ENCODE measurements around the gene CRYGA.
A peak's percentile ranks its signal among the peaks of the same experiment; 100 is the strongest.
"Not testable (repeated sequence)": the region's sequence is repeated elsewhere in the genome, so short reads cannot be mapped to it uniquely, and the experiment has no call there.

The CRYGA gene

GRCh38 chr2:208164951-208165755, 1.8 kb upstream of the CRYGA start:
- no peak for DNase-seq (ENCODE audit: low spot score)

GRCh38 chr2:208156439-208156838, 7.0 kb downstream of the CRYGA start:
- DNase-seq (ENCODE audit: low spot score): no peak

- DNase-seq (ENCODE audit: low spot score): no peak
Measured at GRCh38 chr2:208153156-208153555, 10.2 kb downstream of the CRYGA start.

- no peak for DNase-seq (ENCODE audit: low spot score)
Measured at GRCh38 chr2:208150956-208151355, 12.4 kb downstream of the CRYGA start.

- no peak for DNase-seq (ENCODE audit: low spot score)
Measured at GRCh38 chr2:208150094-208150493, 13.3 kb downstream of the CRYGA start.

- DNase-seq (ENCODE audit: low spot score): no peak
Measured at GRCh38 chr2:208148803-208149202, 14.6 kb downstream of the CRYGA start.

GRCh38 chr2:208147759-208148158, 15.6 kb downstream of the CRYGA start:
- DNase-seq (ENCODE audit: low spot score): no peak

- DNase-seq (ENCODE audit: low spot score): no peak
Measured at GRCh38 chr2:208147008-208147407, 16.4 kb downstream of the CRYGA start.

GRCh38 chr2:208146006-208146405, 17.4 kb downstream of the CRYGA start, which contains the start of gene CRYGB:
TSS of gene CRYGB (minus strand) at chr2:208146158. CDS start at chr2:208146120, 38 bp downstream.
- no peak for DNase-seq (ENCODE audit: low spot score)

- no peak for DNase-seq (ENCODE audit: low spot score)
Measured at GRCh38 chr2:208142925-208143799, 20.2 kb downstream of the CRYGA start.

- DNase-seq (ENCODE audit: low spot score): no peak
Measured at GRCh38 chr2:208142240-208142924, 21.0 kb downstream of the CRYGA start.

- no peak for DNase-seq (ENCODE audit: low spot score)
Measured at GRCh38 chr2:208139447-208139846, 23.9 kb downstream of the CRYGA start.

GRCh38 chr2:208138334-208138733, 25.1 kb downstream of the CRYGA start:
- not testable (repeated sequence) for DNase-seq (ENCODE audit: low spot score)

- DNase-seq (ENCODE audit: low spot score): no peak
Measured at GRCh38 chr2:208136716-208137094, 26.7 kb downstream of the CRYGA start.

- no peak for DNase-seq (ENCODE audit: low spot score)
Measured at GRCh38 chr2:208135794-208136715, 27.3 kb downstream of the CRYGA start.

- DNase-seq (ENCODE audit: low spot score): no peak
Measured at GRCh38 chr2:208134928-208135586, 28.3 kb downstream of the CRYGA start.

GRCh38 chr2:208130712-208131110, 32.7 kb downstream of the CRYGA start:
- DNase-seq (ENCODE audit: low spot score): no peak

GRCh38 chr2:208129744-208130711, 33.4 kb downstream of the CRYGA start, which contains the start of gene CRYGC:
TSS of gene CRYGC (minus strand) at chr2:208129828. CDS start at chr2:208129792, 36 bp downstream.
- peak; percentile 51 for DNase-seq (ENCODE audit: low spot score)

GRCh38 chr2:208128136-208128535, 35.3 kb downstream of the CRYGA start:
- no peak for DNase-seq (ENCODE audit: low spot score)
